CD14-positive monocyte (primary cell): Measurements from ENCODE around the gene PRRT3. TPM values are rescaled to one million over a fixed set of nuclear protein-coding genes. Genes with fewer than 3 reads are reported as not detected.

Source experiments
- DNase-seq, 3 donors: peaks; one replicate each; pipeline ENCODE4 v3.0.0-alpha.2; 2011 to 2022
- H2AFZ ChIP-seq: 2 replicates; pipeline ENCODE4 v1.6.0; 2012; ENCODE audit warnings: mild to moderate bottlenecking, low read depth, low read length, inconsistent platforms; ENCODE audit not compliant: insufficient read depth, poor library complexity, severe bottlenecking
- H3K27ac ChIP-seq, 2 donors: 1 replicate in 1 of 2; 2 replicates in 1 of 2; pipeline ENCODE4 v1.5.1; 2012 to 2013; ENCODE audit warnings: low read length in 2 of 2, control low read depth in 1 of 2, inconsistent platforms in 1 of 2, low read depth in 1 of 2, mild to moderate bottlenecking in 1 of 2
- H3K27me3 ChIP-seq, 2 donors: one replicate each; pipeline versions ENCODE4 v1.6.0 to v1.6.1; 2011 to 2013; ENCODE audit warnings: low read length in 2 of 2; ENCODE audit not compliant: control insufficient read depth in 2 of 2, insufficient read depth in 2 of 2
- H3K36me3 ChIP-seq, 2 donors: replicated peaks in 1 of 2; 1 replicate in 1 of 2; 2 replicates in 1 of 2; pipeline versions ENCODE4 v1.5.1 to v1.6.1; 2012 to 2013; ENCODE audit warnings: low read length in 2 of 2, control low read depth in 1 of 2, inconsistent platforms in 1 of 2, mild to moderate bottlenecking in 1 of 2; ENCODE audit not compliant: insufficient read depth in 2 of 2, control insufficient read depth in 1 of 2
- H3K4me1 ChIP-seq, 2 donors: 1 replicate in 1 of 2; 2 replicates in 1 of 2; pipeline versions ENCODE4 v1.5.1 to v1.6.1; 2012 to 2013; ENCODE audit warnings: low read length in 2 of 2, control low read depth in 1 of 2, inconsistent platforms in 1 of 2, mild to moderate bottlenecking in 1 of 2, moderate library complexity in 1 of 2; ENCODE audit not compliant: insufficient read depth in 2 of 2, control insufficient read depth in 1 of 2
- H3K4me2 ChIP-seq: replicated peaks from 2 replicates; pipeline ENCODE3; 2012; ENCODE audit warnings: low read length, moderate library complexity, mild to moderate bottlenecking; ENCODE audit not compliant: poor library complexity, severe bottlenecking; ENCODE audit errors: extremely low read depth
- H3K4me3 ChIP-seq, 3 experiments: fragments of 200-600 bp in 1 of 3; sonication (generic) in 1 of 3; replicated peaks in 1 of 3; 1 replicate in 2 of 3; 2 replicates in 1 of 3; pipeline ENCODE4 v1.5.1; 2011 to 2013; ENCODE audit warnings: low read length in 3 of 3, mild to moderate bottlenecking in 3 of 3, control low read depth in 2 of 3, low read depth in 2 of 3, inconsistent platforms in 1 of 3, moderate library complexity in 1 of 3
- H3K79me2 ChIP-seq: 2 replicates; pipeline ENCODE4 v1.6.0; 2012; ENCODE audit warnings: mild to moderate bottlenecking, control low read depth, inconsistent platforms, low read length, moderate library complexity; ENCODE audit not compliant: insufficient read depth
- H3K9ac ChIP-seq: 2 replicates; pipeline ENCODE4 v1.6.0; 2017; ENCODE audit warnings: low read length, mild to moderate bottlenecking; ENCODE audit not compliant: insufficient read depth, poor library complexity, severe bottlenecking
- H3K9me3 ChIP-seq, 2 donors: replicated peaks in 1 of 2; 1 replicate in 1 of 2; 2 replicates in 1 of 2; pipeline versions ENCODE4 v1.5.1 to v1.6.1; 2012 to 2013; ENCODE audit warnings: low read length in 2 of 2, control low read depth in 1 of 2; ENCODE audit not compliant: control insufficient read depth in 1 of 2, insufficient read depth in 1 of 2
- H4K20me1 ChIP-seq: 2 replicates; pipeline ENCODE4 v1.6.0; 2012; ENCODE audit warnings: mild to moderate bottlenecking, low read length, control low read depth, moderate library complexity; ENCODE audit not compliant: insufficient read depth
- H3K27ac Mint-ChIP-seq, 7 donors: one replicate each; pipeline ENCODE4 v1.8.0; 2020; ENCODE audit warnings: mild to moderate bottlenecking in 7 of 7, mixed read lengths in 7 of 7, moderate library complexity in 6 of 7, inconsistent platforms in 2 of 7
- H3K27me3 Mint-ChIP-seq, 3 donors: one replicate each; pipeline ENCODE4 v1.8.0; 2021 to 2022; ENCODE audit warnings: low read depth in 3 of 3, mild to moderate bottlenecking in 3 of 3, mixed read lengths in 3 of 3, moderate library complexity in 3 of 3, inconsistent platforms in 1 of 3
- H3K36me3 Mint-ChIP-seq, 2 donors: one replicate each; pipeline ENCODE4 v1.8.0; 2020; ENCODE audit warnings: mixed read lengths in 2 of 2, inconsistent platforms in 1 of 2, mild to moderate bottlenecking in 1 of 2
- H3K4me1 Mint-ChIP-seq: one replicate; pipeline ENCODE4 v1.8.0; 2020; ENCODE audit warnings: mild to moderate bottlenecking, mixed read lengths
- H3K4me3 Mint-ChIP-seq, 2 donors: one replicate each; pipeline ENCODE4 v1.8.0; 2020; ENCODE audit warnings: mild to moderate bottlenecking in 2 of 2, mixed read lengths in 2 of 2, moderate library complexity in 1 of 2
- H3K9me3 Mint-ChIP-seq, 7 donors: one replicate each; pipeline ENCODE4 v1.8.0; 2020 to 2022; ENCODE audit warnings: mixed read lengths in 7 of 7, mild to moderate bottlenecking in 6 of 7, moderate library complexity in 6 of 7, inconsistent platforms in 2 of 7
- WGBS: methylation state at CpG from one replicate; pipeline ENCODE4 v1.1.5; 2013; ENCODE audit warnings: missing lambda C conversion rate; ENCODE audit not compliant: insufficient coverage; 5-methylcytosine and 5-hydroxymethylcytosine counted together
- intact Hi-C, 2 donors: fragments of 100-400 bp; cut with micrococcal nuclease; formaldehyde crosslinking; loops; one replicate each; pipeline versions ENCODE4 v1.15.0 to v1.15.1; 2023
- polyA plus RNA-seq, 3 donors: library from polyadenylated mRNA; depleted of rRNA in 1 of 3; unstranded in 2 of 3; stranded (reverse) in 1 of 3; fragments of 300-500 nt in 2 of 3; fragments of >200 nt in 1 of 3; fragmentation: Illumina TruSeq in 2 of 3; gene quantifications; 1 replicate in 2 of 3; 2 replicates in 1 of 3; pipeline ENCODE4 v1.2.3, GENCODE V29; 2012 to 2021
- TF ChIP-seq, protein P1 (sequence below): fragments of 200-600 bp; IDR thresholded peaks from one replicate; pipeline ENCODE4 v1.8.0; 2022; ENCODE audit warnings: antibody characterized with exemption, mild to moderate bottlenecking

Gene PRRT3
- polyA plus RNA-seq, 3 donors, result 0.11 to 0.57 (median 0.31) TPM

DNA sequence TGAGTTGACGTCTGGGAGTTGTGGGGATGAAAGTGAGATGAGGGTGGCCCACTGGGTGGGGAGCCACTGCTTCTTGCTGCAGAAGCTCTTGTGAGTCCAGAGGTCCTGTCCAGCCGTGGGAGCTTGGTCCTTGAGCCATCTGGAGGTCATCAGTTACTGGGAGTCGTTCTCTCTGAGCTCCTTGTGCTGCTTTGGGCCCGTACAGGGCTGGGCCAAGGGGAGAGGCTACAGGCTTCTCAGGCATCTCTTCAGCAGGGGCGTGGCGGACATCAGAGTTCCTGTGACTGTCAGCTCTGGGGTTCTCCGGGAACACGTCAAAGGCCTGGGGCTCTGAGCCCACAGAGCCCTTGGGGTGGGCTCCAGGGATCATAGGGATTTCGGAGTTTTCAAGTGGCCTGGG lies 2.6 kb downstream of the PRRT3 start:
- H3K9me3 ChIP-seq, result no peaks in the 10 kb centered on the region
- H3K4me3 ChIP-seq, result no peak overlapping the region
- Mint-ChIP-seq H3K9me3 (peaks cover 0 to 3% (median 0%) of the 10 kb centered on the region in 7 donors), H3K27me3 (peaks cover 13 to 29% (median 14%) of the 10 kb centered on the region in 3 donors), H3K4me3 (no peak overlapping the region), H3K36me3 (no peaks in the 10 kb centered on the region), H3K4me1 (peaks cover 22% of the 10 kb centered on the region), H3K27ac (no peak overlapping the region)
- no peak overlapping the region for H3K9ac ChIP-seq
- WGBS, result 93% methylated on average over 9 of the region's 9 CpGs
- H3K27me3 ChIP-seq, result peaks cover 2 to 8% of the 10 kb centered on the region in 2 donors
- H2AFZ ChIP-seq, result no peak overlapping the region
- peaks cover 18% of the 10 kb centered on the region in 2 donors for H3K4me1 ChIP-seq
- no peak overlapping the region for H3K4me2 ChIP-seq
- no peaks in the 10 kb centered on the region for H4K20me1 ChIP-seq
- DNase-seq, result no peak
- H3K36me3 ChIP-seq, result no peaks in the 10 kb centered on the region
- no peak overlapping the region for H3K27ac ChIP-seq
- TF ChIP-seq, protein P1, sequence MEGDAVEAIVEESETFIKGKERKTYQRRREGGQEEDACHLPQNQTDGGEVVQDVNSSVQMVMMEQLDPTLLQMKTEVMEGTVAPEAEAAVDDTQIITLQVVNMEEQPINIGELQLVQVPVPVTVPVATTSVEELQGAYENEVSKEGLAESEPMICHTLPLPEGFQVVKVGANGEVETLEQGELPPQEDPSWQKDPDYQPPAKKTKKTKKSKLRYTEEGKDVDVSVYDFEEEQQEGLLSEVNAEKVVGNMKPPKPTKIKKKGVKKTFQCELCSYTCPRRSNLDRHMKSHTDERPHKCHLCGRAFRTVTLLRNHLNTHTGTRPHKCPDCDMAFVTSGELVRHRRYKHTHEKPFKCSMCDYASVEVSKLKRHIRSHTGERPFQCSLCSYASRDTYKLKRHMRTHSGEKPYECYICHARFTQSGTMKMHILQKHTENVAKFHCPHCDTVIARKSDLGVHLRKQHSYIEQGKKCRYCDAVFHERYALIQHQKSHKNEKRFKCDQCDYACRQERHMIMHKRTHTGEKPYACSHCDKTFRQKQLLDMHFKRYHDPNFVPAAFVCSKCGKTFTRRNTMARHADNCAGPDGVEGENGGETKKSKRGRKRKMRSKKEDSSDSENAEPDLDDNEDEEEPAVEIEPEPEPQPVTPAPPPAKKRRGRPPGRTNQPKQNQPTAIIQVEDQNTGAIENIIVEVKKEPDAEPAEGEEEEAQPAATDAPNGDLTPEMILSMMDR, result no peak
- intact Hi-C loops, result no loop called here
- no peaks in the 10 kb centered on the region for H3K79me2 ChIP-seq

DNA sequence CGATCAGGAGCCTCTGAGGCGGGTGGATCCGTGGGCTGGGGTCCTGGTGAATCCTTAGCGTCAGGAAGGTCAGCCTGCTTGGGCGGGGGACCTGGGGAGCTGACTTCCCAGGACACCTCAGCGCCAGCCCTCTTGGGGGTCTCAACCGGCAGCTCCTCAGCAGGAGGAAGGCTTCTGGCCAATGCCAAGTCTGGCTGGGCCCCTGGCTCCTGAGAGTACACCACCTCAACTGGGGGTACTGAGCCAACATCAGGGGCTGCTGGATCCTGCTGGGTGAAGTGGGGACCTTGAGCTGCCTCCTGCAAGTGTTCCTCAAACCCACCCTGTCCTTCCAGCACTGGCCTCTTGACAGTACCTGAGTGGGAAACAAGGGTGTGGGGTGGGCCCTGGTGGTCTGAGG lies 3.1 kb downstream of the PRRT3 start:
- H3K9me3 Mint-ChIP-seq, result peaks cover 0 to 3% (median 0%) of the 10 kb centered on the region in 7 donors
- Histone ChIP-seq H4K20me1 (no peaks in the 10 kb centered on the region), H3K9me3 (no peaks in the 10 kb centered on the region), H3K27ac (no peak overlapping the region), H3K79me2 (no peaks in the 10 kb centered on the region), H2AFZ (no peak overlapping the region), H3K4me1 (peaks cover 18% of the 10 kb centered on the region in 2 donors), H3K27me3 (peaks cover 2 to 8% of the 10 kb centered on the region in 2 donors), H3K9ac (no peak overlapping the region), H3K4me2 (no peak overlapping the region), H3K36me3 (peaks cover 0 to 5% of the 10 kb centered on the region in 2 donors), H3K4me3 (no peak overlapping the region)
- H3K4me3 Mint-ChIP-seq, result no peak overlapping the region
- 100% methylated on average over 5 of the region's 7 CpGs for WGBS
- TF ChIP-seq, protein P1, result no peak
- peaks cover 0 to 1% of the 10 kb centered on the region in 2 donors for H3K36me3 Mint-ChIP-seq
- peaks cover 13 to 29% (median 14%) of the 10 kb centered on the region in 3 donors for H3K27me3 Mint-ChIP-seq
- intact Hi-C loops, result no loop called here
- no peak for DNase-seq
- no peak overlapping the region for H3K27ac Mint-ChIP-seq
- peaks cover 19% of the 10 kb centered on the region for H3K4me1 Mint-ChIP-seq
